ENCODE results near the gene CSTF2T.

GRCh38 chr10:51687296-51687695, 12.1 kb downstream of the CSTF2T start:
- no peak for TF ChIP-seq CTCF (IDR thresholded peaks at IDR 0.05; ENCODE audit: poor library complexity, severe bottlenecking)
- no peak for TF ChIP-seq EZH2 (IDR thresholded peaks at IDR 0.05; ENCODE audit: borderline replicate concordance, insufficient read depth, low read length, poor library complexity, severe bottlenecking)
